Measurements from ENCODE around the gene SLC7A11.

SLC7A11 gene

DNA sequence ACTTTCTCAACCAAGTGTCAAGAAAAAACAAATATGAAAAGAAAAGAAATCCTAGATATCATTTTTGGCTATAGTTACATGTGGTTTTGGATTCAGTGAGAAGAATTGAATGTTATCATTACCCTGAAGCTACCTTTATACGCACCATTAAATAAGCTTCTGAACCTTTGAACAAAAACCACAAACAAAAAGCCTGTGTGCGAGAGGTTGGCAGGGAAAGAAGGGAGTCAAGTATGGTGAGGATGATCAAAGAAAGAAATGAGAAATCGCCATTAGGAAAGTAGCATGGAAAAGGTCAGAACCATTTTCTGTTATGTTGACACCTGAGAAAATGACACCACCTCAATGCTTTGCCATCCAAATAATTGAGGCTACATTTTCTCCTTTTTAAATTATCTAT lies 1.2 kb upstream of the SLC7A11 start:
- H3K27me3 ChIP-seq (ENCODE audit: insufficient read depth, poor library complexity, severe bottlenecking): no peaks in the 10 kb centered on the region
- no peak for DNase-seq (ENCODE audit: low read depth in 1 of 2, low spot score in 1 of 2)
- TF ChIP-seq, protein P1, sequence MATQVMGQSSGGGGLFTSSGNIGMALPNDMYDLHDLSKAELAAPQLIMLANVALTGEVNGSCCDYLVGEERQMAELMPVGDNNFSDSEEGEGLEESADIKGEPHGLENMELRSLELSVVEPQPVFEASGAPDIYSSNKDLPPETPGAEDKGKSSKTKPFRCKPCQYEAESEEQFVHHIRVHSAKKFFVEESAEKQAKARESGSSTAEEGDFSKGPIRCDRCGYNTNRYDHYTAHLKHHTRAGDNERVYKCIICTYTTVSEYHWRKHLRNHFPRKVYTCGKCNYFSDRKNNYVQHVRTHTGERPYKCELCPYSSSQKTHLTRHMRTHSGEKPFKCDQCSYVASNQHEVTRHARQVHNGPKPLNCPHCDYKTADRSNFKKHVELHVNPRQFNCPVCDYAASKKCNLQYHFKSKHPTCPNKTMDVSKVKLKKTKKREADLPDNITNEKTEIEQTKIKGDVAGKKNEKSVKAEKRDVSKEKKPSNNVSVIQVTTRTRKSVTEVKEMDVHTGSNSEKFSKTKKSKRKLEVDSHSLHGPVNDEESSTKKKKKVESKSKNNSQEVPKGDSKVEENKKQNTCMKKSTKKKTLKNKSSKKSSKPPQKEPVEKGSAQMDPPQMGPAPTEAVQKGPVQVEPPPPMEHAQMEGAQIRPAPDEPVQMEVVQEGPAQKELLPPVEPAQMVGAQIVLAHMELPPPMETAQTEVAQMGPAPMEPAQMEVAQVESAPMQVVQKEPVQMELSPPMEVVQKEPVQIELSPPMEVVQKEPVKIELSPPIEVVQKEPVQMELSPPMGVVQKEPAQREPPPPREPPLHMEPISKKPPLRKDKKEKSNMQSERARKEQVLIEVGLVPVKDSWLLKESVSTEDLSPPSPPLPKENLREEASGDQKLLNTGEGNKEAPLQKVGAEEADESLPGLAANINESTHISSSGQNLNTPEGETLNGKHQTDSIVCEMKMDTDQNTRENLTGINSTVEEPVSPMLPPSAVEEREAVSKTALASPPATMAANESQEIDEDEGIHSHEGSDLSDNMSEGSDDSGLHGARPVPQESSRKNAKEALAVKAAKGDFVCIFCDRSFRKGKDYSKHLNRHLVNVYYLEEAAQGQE (IDR thresholded peaks at IDR 0.05; ENCODE audit: insufficient replicate concordance, low read depth): no peak
- TF ChIP-seq SPI1 (IDR thresholded peaks at IDR 0.05; ENCODE audit: borderline replicate concordance, low read depth) (no peak), GABPA (IDR thresholded peaks at IDR 0.05; ENCODE audit: low read depth) (no peak), POLR2AphosphoS5 (IDR thresholded peaks at IDR 0.05; ENCODE audit: low read depth) (no peak)
- TF ChIP-seq, protein P2, sequence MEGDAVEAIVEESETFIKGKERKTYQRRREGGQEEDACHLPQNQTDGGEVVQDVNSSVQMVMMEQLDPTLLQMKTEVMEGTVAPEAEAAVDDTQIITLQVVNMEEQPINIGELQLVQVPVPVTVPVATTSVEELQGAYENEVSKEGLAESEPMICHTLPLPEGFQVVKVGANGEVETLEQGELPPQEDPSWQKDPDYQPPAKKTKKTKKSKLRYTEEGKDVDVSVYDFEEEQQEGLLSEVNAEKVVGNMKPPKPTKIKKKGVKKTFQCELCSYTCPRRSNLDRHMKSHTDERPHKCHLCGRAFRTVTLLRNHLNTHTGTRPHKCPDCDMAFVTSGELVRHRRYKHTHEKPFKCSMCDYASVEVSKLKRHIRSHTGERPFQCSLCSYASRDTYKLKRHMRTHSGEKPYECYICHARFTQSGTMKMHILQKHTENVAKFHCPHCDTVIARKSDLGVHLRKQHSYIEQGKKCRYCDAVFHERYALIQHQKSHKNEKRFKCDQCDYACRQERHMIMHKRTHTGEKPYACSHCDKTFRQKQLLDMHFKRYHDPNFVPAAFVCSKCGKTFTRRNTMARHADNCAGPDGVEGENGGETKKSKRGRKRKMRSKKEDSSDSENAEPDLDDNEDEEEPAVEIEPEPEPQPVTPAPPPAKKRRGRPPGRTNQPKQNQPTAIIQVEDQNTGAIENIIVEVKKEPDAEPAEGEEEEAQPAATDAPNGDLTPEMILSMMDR (IDR thresholded peaks at IDR 0.05; ENCODE audit: insufficient read depth, low read length): no peak
- H3K27ac ChIP-seq (replicated peaks): peak overlapping the region; percentile 88
- H3K4me3 ChIP-seq (replicated peaks; ENCODE audit: insufficient read depth, low read length): no peak overlapping the region

DNA sequence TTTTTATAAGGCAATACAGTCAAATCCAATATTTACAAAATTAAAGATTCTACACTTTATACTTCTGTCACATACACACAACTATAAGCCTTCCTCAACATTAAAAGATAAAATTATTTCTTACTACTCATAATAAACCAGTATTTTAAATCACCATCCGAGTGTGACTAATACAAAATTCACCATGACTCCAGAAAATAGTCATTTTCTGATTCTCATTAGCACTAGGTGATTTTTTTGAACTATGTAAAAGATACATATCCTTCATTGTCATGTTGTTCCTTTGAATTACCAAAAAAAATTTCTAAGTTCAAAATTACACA lies 646 bp upstream of the SLC7A11 start:
- no peak for DNase-seq (ENCODE audit: low read depth in 1 of 2, low spot score in 1 of 2)
- 0 out of 2 replicates have a peak overlapping the region, but pooled peaks have one; percentile 10 for H3K4me3 ChIP-seq (replicated peaks; ENCODE audit: insufficient read depth, low read length)
- no peak for TF ChIP-seq SPI1 (IDR thresholded peaks at IDR 0.05; ENCODE audit: borderline replicate concordance, low read depth)
- no peak for TF ChIP-seq POLR2AphosphoS5 (IDR thresholded peaks at IDR 0.05; ENCODE audit: low read depth)
- TF ChIP-seq, protein P2 (IDR thresholded peaks at IDR 0.05; ENCODE audit: insufficient read depth, low read length): no peak
- TF ChIP-seq, protein P1 (IDR thresholded peaks at IDR 0.05; ENCODE audit: insufficient replicate concordance, low read depth): no peak
- no peak for TF ChIP-seq GABPA (IDR thresholded peaks at IDR 0.05; ENCODE audit: low read depth)
- peak overlapping the region; percentile 88 for H3K27ac ChIP-seq (replicated peaks)
- H3K27me3 ChIP-seq (ENCODE audit: insufficient read depth, poor library complexity, severe bottlenecking): no peaks in the 10 kb centered on the region

DNA sequence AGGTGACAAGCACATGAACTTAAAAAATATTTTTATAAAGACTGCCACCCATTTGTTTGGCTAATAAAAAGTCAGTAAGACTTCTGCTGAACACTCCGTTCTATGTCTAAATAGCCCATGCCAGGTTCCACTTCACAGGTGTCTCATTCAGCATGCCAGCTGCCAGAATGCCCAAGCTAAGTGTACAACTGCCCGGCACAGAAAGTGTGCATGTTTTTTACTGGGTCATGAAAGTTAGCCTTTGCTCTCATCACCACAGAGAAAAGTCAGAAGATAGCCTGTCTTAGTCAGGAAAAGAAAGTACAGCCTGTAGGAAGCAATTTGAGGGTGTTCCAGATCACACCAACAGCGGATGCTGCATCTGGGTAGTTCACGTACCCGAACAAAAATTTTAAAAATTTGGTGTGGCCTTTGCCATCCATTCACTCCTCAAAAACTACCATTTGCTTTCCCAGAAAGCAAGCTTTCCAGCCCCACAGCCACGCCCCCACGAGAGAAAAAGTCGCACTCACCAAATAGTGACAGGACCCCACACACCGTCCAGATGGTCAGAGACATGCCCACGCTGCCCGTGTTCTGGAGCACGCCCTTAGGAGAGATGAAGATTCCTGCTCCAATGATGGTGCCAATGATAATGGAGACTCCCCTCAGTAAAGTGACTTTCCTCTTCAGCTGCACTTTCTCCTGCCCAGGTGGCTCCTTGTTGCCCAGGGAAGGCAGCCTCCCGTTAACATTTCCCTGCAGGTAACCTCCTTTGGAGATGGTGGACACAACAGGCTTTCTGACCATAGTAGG lies 671 bp downstream of the SLC7A11 start:
- Histone ChIP-seq H3K4me3 (replicated peaks; ENCODE audit: insufficient read depth, low read length) (peak overlapping the region; percentile 59), H3K27ac (replicated peaks) (peak overlapping the region; percentile 89), H3K27me3 (ENCODE audit: insufficient read depth, poor library complexity, severe bottlenecking) (no peaks in the 10 kb centered on the region)
- DNase-seq (ENCODE audit: low read depth in 1 of 2, low spot score in 1 of 2): peak in 1 of 2 experiments; percentile 29
- TF ChIP-seq GABPA (IDR thresholded peaks at IDR 0.05; ENCODE audit: low read depth): no peak
- no peak; the same call in 1 of the 2 replicates for TF ChIP-seq POLR2AphosphoS5 (IDR thresholded peaks at IDR 0.05; ENCODE audit: low read depth)
- TF ChIP-seq, protein P1 (IDR thresholded peaks at IDR 0.05; ENCODE audit: insufficient replicate concordance, low read depth): no peak
- TF ChIP-seq, protein P2 (IDR thresholded peaks at IDR 0.05; ENCODE audit: insufficient read depth, low read length): no peak
- TF ChIP-seq SPI1 (IDR thresholded peaks at IDR 0.05; ENCODE audit: borderline replicate concordance, low read depth): no peak

All from HL-60 (cell line).